Loucy (cell line): ENCODE measurements around the gene MASTL.

Experiments used
- EZH2phosphoT487 ChIP-seq: fragments of 200-600 bp; IDR thresholded peaks from 2 replicates; pipeline ENCODE4 v1.6.1; 2018; ENCODE audit warnings: antibody characterized with exemption, mild to moderate bottlenecking, moderate library complexity, borderline replicate concordance
- TF ChIP-seq, protein P1 (sequence below): fragments of 200-600 bp; sonication (generic); conservative IDR thresholded peaks from 2 replicates; pipeline ENCODE4 v1.5.1; 2014; ENCODE audit warnings: mild to moderate bottlenecking, antibody characterized with exemption, low read length

DNA sequence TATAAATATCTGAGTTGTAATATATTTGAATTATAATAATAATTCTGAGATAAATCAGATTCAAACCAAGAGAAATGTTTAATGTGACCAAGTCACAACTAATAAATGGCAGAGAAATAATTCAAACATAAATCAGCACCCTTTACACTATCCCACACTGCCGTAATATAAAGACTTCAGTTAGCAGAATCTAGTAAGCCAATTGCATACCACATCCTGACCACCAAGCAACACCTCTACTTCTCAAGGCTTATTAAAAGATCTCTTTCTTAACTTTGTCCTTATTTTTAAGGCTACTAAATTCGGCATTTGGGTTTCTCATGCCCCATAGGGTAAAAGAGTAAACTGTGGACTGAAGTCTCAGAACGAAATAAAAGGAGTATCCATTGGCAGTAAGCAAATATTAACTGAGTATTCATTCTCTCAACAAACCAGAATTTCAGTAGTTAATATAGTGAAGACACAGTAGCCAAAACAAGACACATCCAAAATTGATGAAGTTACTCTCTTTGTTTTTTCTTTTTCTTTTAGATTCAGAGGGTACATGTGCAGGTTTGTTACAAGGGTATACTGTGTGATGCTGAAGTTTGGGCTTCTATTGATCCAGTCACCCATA is 70.6 kb downstream of the MASTL start:
- TF ChIP-seq, protein P1, sequence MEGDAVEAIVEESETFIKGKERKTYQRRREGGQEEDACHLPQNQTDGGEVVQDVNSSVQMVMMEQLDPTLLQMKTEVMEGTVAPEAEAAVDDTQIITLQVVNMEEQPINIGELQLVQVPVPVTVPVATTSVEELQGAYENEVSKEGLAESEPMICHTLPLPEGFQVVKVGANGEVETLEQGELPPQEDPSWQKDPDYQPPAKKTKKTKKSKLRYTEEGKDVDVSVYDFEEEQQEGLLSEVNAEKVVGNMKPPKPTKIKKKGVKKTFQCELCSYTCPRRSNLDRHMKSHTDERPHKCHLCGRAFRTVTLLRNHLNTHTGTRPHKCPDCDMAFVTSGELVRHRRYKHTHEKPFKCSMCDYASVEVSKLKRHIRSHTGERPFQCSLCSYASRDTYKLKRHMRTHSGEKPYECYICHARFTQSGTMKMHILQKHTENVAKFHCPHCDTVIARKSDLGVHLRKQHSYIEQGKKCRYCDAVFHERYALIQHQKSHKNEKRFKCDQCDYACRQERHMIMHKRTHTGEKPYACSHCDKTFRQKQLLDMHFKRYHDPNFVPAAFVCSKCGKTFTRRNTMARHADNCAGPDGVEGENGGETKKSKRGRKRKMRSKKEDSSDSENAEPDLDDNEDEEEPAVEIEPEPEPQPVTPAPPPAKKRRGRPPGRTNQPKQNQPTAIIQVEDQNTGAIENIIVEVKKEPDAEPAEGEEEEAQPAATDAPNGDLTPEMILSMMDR, result no peak
- TF ChIP-seq EZH2phosphoT487, result no peak
